PC-3 (cell line): ENCODE results near the gene TMEM242. TPM values are rescaled to one million over a fixed set of nuclear protein-coding genes. Genes with fewer than 3 reads are reported as not detected.

Source experiments
- ATAC-seq: fragments of 200-7000 bp; cut with Tn5 transposase; 2 replicates; pipeline ENCODE4 v1.9.1; 2020; ENCODE audit warnings: mild to moderate bottlenecking, moderate library complexity
- BruUV-seq: library from RNA; stranded (reverse); fragments of 400-500 nt; replicated peaks from 2 replicates; lab custom pipeline; 2021; lab: Mats Ljungman, UMichigan
- CTCF ChIA-PET: fragments of 300-600 bp; sonication (Branson Sonifier 250); formaldehyde crosslinking; loops from one replicate; lab custom pipeline; 2022; ENCODE audit warnings: antibody characterized with exemption; lab: Charles Lee
- POLR2A ChIA-PET: fragments of 300-600 bp; sonication (Branson Sonifier 250); formaldehyde crosslinking; loops from one replicate; lab custom pipeline; 2022; ENCODE audit warnings: antibody characterized with exemption; ENCODE audit not compliant: unreplicated experiment; lab: Charles Lee
- DNase-seq: peaks from one replicate; pipeline ENCODE4 v3.0.0-alpha.2; 2015
- H2AFZ ChIP-seq: fragments of 300-600 bp; sonication (generic); 2 replicates; pipeline ENCODE4 v1.6.0; 2016; ENCODE audit warnings: antibody characterized with exemption, low read length
- H3F3A ChIP-seq: fragments of 300-600 bp; sonication (generic); one replicate; pipeline ENCODE4 v1.6.0; 2017; ENCODE audit warnings: antibody characterized with exemption, low read length, control low read depth, mild to moderate bottlenecking; ENCODE audit not compliant: unreplicated experiment
- H3K27ac ChIP-seq: fragments of 300-600 bp; sonication (generic); 2 replicates; pipeline ENCODE4 v1.5.1; 2016; ENCODE audit warnings: mild to moderate bottlenecking, low read length
- H3K27me3 ChIP-seq: fragments of 300-600 bp; sonication (generic); 2 replicates; pipeline ENCODE4 v1.6.1; 2016; ENCODE audit warnings: low read length, mixed read lengths
- H3K36me3 ChIP-seq: fragments of 300-600 bp; sonication (generic); 2 replicates; pipeline ENCODE4 v1.6.1; 2016; ENCODE audit warnings: low read depth, mixed run types, low read length, mixed read lengths
- H3K4me1 ChIP-seq: fragments of 300-600 bp; sonication (generic); 2 replicates; pipeline ENCODE4 v1.5.1; 2016; ENCODE audit warnings: low read length; ENCODE audit not compliant: insufficient read depth
- H3K4me2 ChIP-seq: fragments of 300-600 bp; sonication (generic); 2 replicates; pipeline ENCODE4 v1.6.0; 2016; ENCODE audit warnings: low read length
- H3K4me3 ChIP-seq: fragments of 300-600 bp; sonication (generic); 2 replicates; pipeline ENCODE4 v1.5.1; 2016; ENCODE audit warnings: mild to moderate bottlenecking, low read length, mixed read lengths
- H3K79me2 ChIP-seq: fragments of 300-600 bp; sonication (generic); 2 replicates; pipeline ENCODE4 v1.6.1; 2017; ENCODE audit warnings: low read length, mixed read lengths
- H3K9ac ChIP-seq: fragments of 300-600 bp; sonication (generic); 2 replicates; pipeline ENCODE4 v1.6.0; 2016; ENCODE audit warnings: mild to moderate bottlenecking, low read length
- H3K9me2 ChIP-seq: fragments of 300-600 bp; sonication (generic); replicated peaks from 2 replicates; pipeline ENCODE4 v1.6.1; 2016; ENCODE audit warnings: mixed run types, low read length, mixed read lengths
- H3K9me3 ChIP-seq: fragments of 300-600 bp; sonication (generic); 2 replicates; pipeline ENCODE4 v1.6.1; 2016; ENCODE audit warnings: low read length, mixed read lengths
- H4K20me1 ChIP-seq: fragments of 300-600 bp; sonication (generic); 2 replicates; pipeline ENCODE4 v1.6.1; 2016; ENCODE audit warnings: low read length, mixed read lengths
- CTCF ChIP-seq: fragments of 300-600 bp; sonication (generic); conservative IDR thresholded peaks from 2 replicates; pipeline ENCODE4 v1.5.1; 2017; ENCODE audit warnings: antibody characterized with exemption, low read depth, mild to moderate bottlenecking, low read length
- EZH2 ChIP-seq: fragments of 300-600 bp; sonication (generic); IDR thresholded peaks from one replicate; pipeline ENCODE4 v1.6.1; 2017; ENCODE audit warnings: antibody characterized with exemption, mild to moderate bottlenecking, low read length; ENCODE audit not compliant: unreplicated experiment
- EZH2phosphoT487 ChIP-seq: fragments of 300-600 bp; sonication (generic); IDR thresholded peaks from 2 replicates; pipeline ENCODE4 v1.6.1; 2018; ENCODE audit warnings: mild to moderate bottlenecking, antibody characterized with exemption, low read length, borderline replicate concordance
- intact Hi-C: fragments of 100-400 bp; cut with micrococcal nuclease; formaldehyde crosslinking; loops from 2 replicates; pipeline ENCODE4 v1.9.0; 2023
- total RNA-seq: library from RNA; depleted of rRNA; stranded (reverse); fragments of >200 nt; gene quantifications from 2 replicates; pipeline ENCODE4 v1.2.3, GENCODE V29; 2014

Gene TMEM242
- total RNA-seq, 1 experiment from 2014 or later = 7.9 TPM

GRCh38 chr6:157260735-157261410 lies 62.4 kb downstream of the TMEM242 start:
- H3K4me2 ChIP-seq = no peak overlapping the region
- no peaks in the 10 kb centered on the region for H3K79me2 ChIP-seq
- ChIA-PET POLR2A (no interaction called here), CTCF (no interaction called here)
- no peak for TF ChIP-seq EZH2phosphoT487
- no peak for TF ChIP-seq EZH2
- no peak for TF ChIP-seq CTCF
- H3K36me3 ChIP-seq = no peaks in the 10 kb centered on the region
- BruUV-seq = no TSS peak
- H3K9me2 ChIP-seq = no peaks in the 10 kb centered on the region
- H3K4me1 ChIP-seq = no peaks in the 10 kb centered on the region
- no peak overlapping the region for H2AFZ ChIP-seq
- no peaks in the 10 kb centered on the region for H4K20me1 ChIP-seq
- no peak overlapping the region for H3K27ac ChIP-seq
- ATAC-seq (no peak), DNase-seq (no peak)
- intact Hi-C loops = no loop called here
- no peaks in the 10 kb centered on the region for H3K9me3 ChIP-seq
- no peaks in the 10 kb centered on the region for H3F3A ChIP-seq
- no peaks in the 10 kb centered on the region for H3K27me3 ChIP-seq
- no peak overlapping the region for H3K9ac ChIP-seq
- no peak overlapping the region for H3K4me3 ChIP-seq

- Histone ChIP-seq H3K9me2 (no peaks in the 10 kb centered on the region), H3K9ac (no peak overlapping the region), H3K4me2 (no peak overlapping the region), H3F3A (no peaks in the 10 kb centered on the region), H3K9me3 (no peaks in the 10 kb centered on the region), H4K20me1 (no peaks in the 10 kb centered on the region), H3K4me3 (no peak overlapping the region), H2AFZ (no peak overlapping the region), H3K27me3 (no peaks in the 10 kb centered on the region), H3K36me3 (no peaks in the 10 kb centered on the region), H3K4me1 (no peaks in the 10 kb centered on the region), H3K79me2 (no peaks in the 10 kb centered on the region), H3K27ac (no peak overlapping the region)
- no peak for DNase-seq
- no peak for ATAC-seq
- CTCF ChIA-PET = no interaction called here
- no TSS peak for BruUV-seq
- POLR2A ChIA-PET = no interaction called here
- intact Hi-C loops = no loop called here
- TF ChIP-seq CTCF = no peak
- TF ChIP-seq EZH2 = no peak
- no peak for TF ChIP-seq EZH2phosphoT487
Measured at GRCh38 chr6:157259443-157259842, 63.9 kb downstream of the TMEM242 start.

- BruUV-seq = no TSS peak
- Histone ChIP-seq H3K4me3 (no peak overlapping the region), H3K9ac (no peak overlapping the region), H3F3A (no peaks in the 10 kb centered on the region), H3K27ac (no peak overlapping the region), H2AFZ (no peak overlapping the region), H3K4me2 (no peak overlapping the region), H4K20me1 (no peaks in the 10 kb centered on the region), H3K79me2 (no peaks in the 10 kb centered on the region), H3K9me3 (no peaks in the 10 kb centered on the region), H3K36me3 (no peaks in the 10 kb centered on the region), H3K9me2 (no peaks in the 10 kb centered on the region), H3K4me1 (no peaks in the 10 kb centered on the region), H3K27me3 (no peaks in the 10 kb centered on the region)
- DNase-seq = no peak
- ATAC-seq = no peak
- intact Hi-C loops = no loop called here
- TF ChIP-seq EZH2 (no peak), CTCF (no peak), EZH2phosphoT487 (no peak)
- POLR2A ChIA-PET = no interaction called here
- CTCF ChIA-PET = no interaction called here
Measured at GRCh38 chr6:157258878-157259277, 64.4 kb downstream of the TMEM242 start.
